ENCODE results near the gene LSM5.

DNA sequence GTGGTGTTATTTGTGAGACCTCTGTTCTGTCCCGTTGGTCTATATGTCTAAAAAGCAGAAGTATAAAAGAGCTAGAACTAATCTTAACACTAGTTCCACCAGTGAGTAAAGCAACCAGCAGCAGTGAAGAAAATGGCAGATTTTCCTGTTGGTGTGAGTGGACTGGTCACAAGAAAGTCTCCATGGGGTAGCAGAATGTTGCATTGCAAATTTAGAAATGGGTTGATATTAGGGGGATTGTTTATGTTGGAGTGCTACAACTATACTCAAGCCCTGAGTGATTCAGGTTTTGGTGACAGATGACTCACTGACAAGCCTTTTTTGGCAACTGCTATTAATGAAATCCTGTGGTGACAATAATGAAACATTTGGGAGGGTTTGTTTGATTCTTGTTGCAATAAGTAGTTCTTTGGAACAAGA is 10.8 kb upstream of the LSM5 start:
- TF ChIP-seq, protein P1, sequence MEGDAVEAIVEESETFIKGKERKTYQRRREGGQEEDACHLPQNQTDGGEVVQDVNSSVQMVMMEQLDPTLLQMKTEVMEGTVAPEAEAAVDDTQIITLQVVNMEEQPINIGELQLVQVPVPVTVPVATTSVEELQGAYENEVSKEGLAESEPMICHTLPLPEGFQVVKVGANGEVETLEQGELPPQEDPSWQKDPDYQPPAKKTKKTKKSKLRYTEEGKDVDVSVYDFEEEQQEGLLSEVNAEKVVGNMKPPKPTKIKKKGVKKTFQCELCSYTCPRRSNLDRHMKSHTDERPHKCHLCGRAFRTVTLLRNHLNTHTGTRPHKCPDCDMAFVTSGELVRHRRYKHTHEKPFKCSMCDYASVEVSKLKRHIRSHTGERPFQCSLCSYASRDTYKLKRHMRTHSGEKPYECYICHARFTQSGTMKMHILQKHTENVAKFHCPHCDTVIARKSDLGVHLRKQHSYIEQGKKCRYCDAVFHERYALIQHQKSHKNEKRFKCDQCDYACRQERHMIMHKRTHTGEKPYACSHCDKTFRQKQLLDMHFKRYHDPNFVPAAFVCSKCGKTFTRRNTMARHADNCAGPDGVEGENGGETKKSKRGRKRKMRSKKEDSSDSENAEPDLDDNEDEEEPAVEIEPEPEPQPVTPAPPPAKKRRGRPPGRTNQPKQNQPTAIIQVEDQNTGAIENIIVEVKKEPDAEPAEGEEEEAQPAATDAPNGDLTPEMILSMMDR (IDR thresholded peaks at IDR 0.05; ENCODE audit: borderline replicate concordance, extremely low read depth, low read length, poor library complexity, severe bottlenecking): no peak
- TF ChIP-seq EZH2 (IDR thresholded peaks at IDR 0.05; ENCODE audit: borderline replicate concordance, low read depth, low read length, severe bottlenecking): no peak
